Hematopoietic multipotent progenitor cell treated with erythropoietin and hydrocortisone succinate and interleukin-3 and kit ligand, for 15 days (in vitro differentiated cells): Measurements from ENCODE around the gene ARTN.

ENCODE experiments used
- DNase-seq: peaks from one replicate; pipeline ENCODE4 v3.0.0-alpha.2; 2015; ENCODE audit warnings: low spot score

The ARTN gene

DNA sequence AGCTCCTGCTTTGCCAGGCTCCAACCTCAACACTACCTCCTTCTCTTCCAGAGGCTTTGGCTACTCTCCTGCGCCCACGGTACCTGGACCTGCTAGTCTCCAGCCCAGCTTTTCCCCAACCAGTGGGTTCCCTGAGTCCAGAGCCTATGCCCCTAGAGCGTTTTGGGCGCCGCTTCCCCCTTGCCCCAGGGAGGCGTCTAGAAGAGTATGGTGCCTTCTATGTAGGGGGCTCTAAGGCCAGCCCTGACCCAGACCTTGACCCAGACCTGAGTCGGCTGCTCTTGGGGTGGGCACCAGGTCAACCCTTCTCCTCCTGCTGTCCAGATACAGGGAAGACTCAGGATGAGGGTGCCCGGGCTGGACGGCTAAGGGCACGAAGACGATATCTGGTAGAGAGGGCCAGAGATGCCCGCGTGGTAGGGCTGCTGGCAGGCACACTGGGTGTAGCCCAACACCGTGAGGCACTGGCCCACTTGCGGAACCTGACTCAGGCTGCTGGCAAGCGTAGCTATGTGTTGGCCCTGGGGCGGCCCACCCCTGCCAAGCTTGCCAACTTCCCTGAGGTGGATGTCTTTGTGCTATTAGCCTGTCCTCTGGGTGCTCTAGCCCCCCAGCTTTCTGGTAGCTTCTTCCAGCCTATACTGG, 37.9 kb downstream of the ARTN start:
- DNase-seq = no peak

DNA sequence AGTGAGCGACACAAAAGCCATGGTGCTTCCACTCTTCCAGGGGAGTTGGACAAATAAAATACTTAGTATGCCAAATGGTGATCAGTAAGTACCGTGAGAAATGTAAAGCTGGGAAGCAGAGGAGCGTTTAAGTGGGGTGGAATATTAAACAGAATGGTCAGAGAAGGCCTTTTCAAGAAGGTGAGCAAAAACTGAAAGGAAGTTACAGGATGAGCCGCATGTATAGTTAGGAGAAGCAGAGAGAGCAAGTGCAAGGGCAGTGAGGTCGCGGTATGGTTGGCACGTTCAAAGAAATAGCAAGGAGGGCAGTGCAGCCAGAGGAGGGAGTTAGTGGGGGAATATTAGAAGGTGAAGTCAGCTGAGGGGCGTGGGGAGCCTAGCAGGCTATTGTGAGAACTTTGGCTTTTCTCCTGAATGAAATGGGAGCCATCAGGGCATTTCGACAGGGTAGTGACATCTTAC, 40.4 kb downstream of the ARTN start:
- no peak for DNase-seq

DNA sequence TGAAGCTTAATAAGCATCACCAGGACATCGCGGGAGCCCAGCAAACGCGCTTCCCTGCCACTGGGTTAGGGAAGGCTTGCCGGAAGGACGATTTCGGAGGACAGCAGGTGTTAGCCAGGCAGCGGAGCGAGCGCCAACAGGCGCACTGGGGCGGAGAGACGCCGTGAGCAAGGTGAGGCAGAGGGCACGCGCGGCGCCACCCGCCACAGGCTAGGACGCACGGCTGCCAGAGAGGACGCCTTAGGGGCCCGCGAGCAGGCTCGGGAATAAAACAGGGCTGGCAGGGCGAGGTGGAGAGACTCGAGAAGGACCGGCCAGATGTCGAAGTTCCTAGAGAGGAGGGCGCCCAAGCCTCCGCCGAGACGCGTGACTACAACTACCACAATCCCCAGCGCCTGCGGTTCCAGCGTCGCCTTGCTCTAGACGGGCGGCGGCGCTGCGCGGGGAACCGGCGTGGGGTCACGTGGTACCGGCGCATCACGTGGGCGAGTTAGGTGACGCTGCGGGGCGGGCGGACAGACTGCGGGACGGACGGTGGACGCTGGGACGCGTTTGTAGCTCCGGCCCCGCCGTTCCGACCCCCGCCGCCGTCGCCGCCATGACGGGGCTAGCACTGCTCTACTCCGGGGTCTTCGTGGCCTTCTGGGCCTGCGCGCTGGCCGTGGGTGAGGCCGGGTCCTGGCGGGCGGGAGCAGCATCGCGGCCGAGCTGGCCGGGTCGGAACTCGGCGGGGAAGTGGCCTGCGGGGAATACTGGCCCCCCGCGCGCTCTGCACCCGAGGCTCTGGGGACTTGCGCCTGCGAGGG, 41.0 kb downstream of the ARTN start, which contains the start of gene ATP6V0B:
Gene ATP6V0B, plus strand, starts transcription at position 518 of the 806 bp plus-strand sequence. Its CDS starts 81 bp downstream, at position 599.
- peak; percentile 96 for DNase-seq

DNA sequence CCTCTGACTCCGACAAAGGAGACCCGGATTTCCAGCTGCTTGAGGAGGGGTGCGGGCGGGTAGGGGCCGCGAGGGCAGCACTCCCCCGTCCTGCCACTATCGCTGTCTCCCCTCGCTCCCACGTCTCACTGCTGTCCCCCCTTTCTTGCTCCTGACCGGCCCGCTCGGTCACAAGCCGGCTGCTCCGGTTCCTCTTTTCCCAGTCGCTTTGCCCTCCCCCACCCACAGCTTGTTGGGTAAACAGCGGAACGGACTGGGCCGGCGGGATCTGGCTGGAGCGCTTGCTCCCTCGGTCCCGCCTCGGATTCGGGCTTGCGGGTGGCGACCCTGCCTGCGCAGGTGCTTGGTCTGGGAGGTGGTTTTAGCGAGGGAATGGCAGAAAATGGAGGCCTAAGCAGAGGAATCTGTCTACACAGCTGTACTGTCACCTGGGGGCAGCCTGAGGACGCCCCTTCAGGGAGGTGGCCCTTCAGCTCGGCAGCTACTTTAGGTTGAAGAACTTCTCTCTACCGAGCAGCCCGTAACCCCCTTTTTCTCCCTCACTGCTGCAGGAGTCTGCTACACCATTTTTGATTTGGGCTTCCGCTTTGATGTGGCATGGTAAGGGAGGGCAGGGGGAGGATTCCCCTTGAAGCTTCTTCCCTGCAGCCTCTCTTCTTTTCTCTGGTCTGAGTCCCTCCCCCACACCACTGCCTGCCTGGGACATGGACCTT, 41.8 kb downstream of the ARTN start:
- DNase-seq = no peak

DNA sequence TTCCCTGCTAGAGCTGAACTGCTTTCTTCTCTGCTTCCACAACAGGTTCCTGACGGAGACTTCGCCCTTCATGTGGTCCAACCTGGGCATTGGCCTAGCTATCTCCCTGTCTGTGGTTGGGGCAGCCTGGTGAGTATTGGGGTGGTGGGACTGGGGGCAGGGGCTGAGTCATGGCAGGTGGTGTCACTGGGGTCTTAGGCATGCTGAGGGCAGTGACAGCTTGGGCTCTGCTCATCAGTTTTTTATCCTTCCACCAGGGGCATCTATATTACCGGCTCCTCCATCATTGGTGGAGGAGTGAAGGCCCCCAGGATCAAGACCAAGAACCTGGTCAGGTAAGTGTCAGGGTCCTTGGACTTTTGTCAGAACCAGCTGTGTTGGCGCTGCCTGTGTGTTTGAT, 42.4 kb downstream of the ARTN start:
- DNase-seq = no peak

DNA sequence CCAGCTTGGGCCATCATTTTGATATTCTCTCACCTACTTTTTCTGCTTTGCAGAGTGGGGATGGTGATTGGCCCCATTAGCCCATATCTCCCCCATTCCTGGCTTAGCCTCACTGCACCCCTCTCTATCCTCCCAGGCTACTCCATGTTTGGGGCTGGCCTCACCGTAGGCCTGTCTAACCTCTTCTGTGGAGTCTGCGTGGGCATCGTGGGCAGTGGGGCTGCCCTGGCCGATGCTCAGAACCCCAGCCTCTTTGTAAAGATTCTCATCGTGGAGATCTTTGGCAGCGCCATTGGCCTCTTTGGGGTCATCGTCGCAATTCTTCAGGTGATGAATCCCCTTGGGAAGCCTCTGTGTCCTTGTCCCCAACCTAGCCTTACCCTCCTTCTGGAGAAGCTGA, 43.3 kb downstream of the ARTN start:
- DNase-seq = no peak

DNA sequence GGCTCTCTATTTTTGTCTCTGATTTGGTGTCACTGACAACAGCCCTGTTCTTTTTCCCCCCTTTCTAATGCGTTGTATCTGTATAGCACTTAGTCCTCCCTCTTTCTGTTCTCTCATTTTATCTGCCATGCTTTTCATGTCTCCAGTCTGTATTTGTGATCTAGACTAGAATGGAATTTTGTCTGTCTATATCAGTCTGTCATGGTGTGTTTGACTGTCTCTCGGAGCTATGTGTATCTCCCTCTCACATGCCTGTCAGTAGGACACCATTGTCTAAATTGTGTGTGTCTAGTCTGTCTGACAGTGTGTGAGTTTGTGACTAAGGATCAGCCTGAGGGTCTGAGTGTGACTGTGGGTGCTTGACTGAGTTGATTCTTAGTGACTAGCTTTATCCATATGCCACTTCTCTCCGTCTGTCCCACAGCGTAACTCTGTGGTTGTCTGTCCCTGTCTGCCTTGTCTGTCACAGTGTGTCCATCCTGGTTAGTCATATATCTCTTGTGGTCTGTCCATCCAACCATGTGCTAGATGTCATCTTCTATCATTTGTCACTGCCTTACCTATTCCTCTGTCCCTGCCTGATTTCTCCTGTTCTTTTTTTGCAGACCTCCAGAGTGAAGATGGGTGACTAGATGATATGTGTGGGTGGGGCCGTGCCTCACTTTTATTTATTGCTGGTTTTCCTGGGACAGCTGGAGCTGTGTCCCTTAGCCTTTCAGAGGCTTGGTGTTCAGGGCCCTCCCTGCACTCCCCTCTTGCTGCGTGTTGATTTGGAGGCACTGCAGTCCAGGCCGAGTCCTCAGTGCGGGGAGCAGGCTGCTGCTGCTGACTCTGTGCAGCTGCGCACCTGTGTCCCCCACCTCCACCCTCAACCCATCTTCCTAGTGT, 44.0 kb downstream of the ARTN start:
- DNase-seq = no peak

DNA sequence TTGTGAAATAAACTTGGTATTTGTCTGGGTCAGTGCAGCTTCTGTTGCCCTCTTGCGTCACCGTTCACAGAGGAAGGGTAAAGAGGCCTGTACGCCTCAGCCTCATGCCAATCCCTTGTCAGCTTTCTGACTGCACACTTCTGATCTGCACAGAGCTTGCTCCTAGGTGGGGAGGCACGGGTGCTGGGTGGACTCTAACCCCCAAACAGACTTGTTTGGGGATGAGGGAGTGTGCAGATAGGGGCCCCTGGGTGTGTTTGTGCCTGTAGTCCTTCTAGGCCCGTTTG, 44.6 kb downstream of the ARTN start:
- DNase-seq = no peak

DNA sequence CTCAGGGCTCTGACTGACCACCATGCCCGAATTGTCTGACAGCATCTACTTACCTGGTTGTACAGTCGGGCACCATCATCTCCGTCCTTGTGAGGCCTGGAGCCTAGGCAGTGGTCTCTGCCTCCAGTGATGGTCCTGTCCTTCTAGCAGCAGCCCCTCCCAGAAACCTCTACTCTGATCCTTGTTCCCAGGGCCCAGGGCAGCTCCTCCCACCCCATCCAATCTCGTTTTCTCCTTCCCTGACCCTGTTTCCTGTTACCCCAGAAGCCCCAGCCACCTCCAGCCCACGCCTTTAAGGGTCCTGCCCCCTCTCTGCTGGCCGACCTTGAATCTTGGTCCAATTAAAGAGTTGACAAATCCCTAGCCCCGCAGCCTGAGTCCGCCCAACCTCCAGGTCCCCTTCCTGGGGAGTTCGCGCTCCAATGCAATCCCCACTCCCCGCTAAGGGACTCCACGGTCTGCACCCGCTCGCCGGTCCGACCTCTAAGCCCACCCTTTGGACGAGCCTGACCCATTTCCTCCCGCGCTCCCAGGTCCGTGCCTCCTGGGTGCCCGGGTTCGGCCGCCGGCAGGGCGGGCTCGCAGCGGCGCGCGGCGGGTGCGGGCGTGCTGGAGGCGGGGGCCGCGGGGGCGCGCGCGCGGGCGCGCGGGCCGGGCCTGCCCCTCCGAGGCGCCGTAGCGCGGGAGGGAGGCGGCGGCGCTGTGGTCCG, 45.1 kb downstream of the ARTN start, which contains the start of gene B4GALT2:
Gene B4GALT2, plus strand, starts transcription at position 660 of the 710 bp plus-strand sequence. CDS start 1,951 bp downstream, outside the sequence.
- peak; percentile 36 for DNase-seq

DNA sequence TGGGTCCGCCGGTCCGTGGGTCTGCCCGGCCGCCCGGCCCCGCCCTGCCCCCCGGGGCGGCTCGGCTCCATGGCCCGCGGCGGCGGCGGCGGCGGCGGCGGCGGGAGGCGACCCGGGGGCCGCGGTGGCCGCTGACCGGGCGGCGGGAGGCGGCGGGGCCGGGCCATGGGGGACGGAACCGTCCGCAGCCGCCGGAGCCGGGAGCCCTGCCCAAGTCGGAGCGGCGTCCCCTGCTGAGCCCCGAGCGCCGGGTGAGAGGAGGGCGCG, 45.6 kb downstream of the ARTN start:
- DNase-seq = no peak

DNA sequence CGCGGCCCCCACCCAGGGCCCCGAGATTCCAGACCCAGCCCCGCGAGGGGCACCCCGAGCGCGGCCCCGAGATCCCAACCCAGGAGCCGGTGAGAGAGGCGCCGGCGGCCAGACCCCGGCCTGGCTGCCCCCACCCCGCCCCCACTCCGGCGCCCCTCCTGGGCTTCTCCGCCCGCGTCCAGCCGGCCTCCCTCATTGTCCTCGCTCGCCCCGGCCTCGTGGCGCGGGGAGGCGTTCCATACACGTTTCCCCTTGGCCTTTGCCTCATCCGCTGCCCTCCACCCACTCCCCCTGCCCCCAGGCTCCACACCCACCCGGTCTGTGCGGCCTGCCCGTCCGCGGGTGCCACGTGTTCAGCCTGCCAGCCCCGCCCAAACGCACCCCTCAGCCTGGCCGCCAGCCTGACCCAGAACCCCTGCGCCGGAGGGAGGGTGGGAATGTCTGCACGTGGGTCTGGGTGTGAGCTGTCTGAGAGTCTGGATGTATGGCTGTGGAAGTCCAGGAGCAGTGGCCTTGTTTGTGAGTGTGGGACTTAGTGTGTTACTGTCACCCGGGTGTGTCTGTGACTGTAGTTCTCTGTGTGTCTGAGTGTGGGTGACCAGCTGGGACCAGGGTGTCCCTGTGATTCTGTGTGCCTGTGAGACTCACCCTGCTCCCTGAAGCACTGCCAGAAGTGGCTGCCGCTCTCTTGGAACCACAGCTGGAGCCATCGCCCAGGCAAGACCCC, 46.1 kb downstream of the ARTN start:
- DNase-seq = no peak

DNA sequence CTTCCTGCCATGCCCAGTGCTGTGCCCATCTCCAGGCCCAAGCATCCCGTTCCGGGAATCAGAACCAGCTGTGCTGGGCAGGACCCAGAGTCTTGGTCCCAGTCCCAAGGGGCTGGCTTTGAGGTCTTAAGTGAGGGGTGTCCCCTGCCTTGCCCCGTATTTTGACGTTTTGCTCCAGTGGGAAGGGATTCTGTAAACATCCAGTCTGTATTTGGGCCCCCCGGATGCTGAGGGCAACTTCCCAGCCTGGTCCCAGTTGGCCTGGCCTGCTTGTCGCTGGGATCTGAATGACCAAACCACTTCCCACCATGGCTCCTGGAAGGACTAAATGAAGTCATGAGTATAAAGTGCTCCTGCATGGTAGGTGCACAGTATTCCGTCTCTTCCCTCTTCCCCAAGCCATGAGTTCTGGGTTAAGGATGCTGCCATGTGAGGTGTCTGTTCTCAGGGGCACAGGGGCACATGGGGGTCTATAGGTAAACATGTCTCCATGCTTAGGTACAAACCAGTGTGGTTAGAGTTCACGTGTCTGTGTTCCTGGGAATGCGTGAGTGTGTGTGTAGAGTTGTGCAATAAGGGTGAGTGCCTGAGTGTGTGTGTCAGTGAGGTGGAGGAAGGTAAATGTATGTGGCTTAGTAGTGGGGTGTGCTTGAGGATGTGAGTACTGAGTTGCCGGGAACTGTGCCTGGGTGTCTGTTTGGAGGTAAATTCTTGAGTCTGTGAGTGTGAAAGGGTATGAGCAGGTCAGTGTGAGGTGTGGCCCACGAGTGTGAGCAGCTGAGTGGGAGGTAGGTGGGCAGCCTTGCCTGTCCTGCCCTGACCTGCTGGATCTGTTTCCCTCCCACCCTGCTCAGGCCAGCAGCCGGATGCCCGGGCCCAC, 46.9 kb downstream of the ARTN start:
- no peak for DNase-seq

DNA sequence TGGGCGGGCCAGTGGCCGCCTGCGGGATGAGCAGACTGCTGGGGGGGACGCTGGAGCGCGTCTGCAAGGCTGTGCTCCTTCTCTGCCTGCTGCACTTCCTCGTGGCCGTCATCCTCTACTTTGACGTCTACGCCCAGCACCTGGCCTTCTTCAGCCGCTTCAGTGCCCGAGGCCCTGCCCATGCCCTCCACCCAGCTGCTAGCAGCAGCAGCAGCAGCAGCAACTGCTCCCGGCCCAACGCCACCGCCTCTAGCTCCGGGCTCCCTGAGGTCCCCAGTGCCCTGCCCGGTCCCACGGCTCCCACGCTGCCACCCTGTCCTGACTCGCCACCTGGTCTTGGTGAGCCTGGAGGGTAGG, 47.5 kb downstream of the ARTN start:
- no peak for DNase-seq

DNA sequence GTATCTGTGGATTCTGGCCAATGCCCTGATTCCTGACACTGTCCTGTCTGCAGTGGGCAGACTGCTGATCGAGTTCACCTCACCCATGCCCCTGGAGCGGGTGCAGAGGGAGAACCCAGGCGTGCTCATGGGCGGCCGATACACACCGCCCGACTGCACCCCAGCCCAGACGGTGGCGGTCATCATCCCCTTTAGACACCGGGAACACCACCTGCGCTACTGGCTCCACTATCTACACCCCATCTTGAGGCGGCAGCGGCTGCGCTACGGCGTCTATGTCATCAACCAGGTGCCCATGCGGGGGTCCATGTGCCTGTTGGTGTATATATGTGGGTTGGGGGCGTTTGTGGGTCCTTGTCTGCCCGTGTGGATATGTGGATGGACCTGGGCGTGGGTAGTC, 48.0 kb downstream of the ARTN start:
- no peak for DNase-seq

DNA sequence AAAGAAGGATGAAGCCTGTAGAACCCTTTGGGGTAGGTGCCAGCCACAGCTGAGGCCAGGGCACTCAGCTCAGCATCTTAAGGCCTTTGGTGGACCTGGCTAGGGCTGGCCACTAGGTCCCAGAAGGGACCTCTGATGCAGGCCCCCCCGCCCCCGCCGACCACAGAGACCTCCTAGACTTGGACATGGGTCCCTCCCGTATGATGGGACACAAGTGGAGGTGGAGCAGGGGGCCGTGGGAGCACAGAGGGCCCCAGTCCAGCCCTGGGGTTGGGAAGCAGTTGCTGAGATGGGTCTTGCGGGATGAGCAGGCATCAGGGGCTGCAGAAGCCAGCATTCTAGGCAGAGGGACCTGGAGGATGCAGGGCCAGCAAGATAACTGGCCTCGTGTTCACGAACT, 48.6 kb downstream of the ARTN start:
- no peak for DNase-seq

DNA sequence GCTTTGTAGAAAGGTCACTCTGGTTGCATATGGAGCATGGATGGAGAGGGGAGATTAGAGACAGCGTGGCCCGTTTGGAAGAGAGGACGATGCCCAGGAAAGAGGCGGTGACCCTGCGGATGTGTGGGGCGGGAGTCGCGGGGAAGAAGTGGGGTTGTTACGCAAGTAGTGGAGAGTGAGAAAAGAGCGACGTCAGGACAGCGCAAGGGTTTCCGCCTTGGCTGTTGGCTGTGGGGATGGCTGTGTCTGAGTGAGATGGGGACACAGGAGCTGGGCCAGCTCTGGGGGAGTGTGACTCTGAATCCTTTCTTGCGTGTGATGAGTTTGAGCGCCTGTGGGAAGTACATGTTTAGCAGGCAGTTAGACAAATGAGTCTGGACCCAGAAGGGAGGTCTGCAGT, 49.2 kb downstream of the ARTN start:
- DNase-seq = no peak

DNA sequence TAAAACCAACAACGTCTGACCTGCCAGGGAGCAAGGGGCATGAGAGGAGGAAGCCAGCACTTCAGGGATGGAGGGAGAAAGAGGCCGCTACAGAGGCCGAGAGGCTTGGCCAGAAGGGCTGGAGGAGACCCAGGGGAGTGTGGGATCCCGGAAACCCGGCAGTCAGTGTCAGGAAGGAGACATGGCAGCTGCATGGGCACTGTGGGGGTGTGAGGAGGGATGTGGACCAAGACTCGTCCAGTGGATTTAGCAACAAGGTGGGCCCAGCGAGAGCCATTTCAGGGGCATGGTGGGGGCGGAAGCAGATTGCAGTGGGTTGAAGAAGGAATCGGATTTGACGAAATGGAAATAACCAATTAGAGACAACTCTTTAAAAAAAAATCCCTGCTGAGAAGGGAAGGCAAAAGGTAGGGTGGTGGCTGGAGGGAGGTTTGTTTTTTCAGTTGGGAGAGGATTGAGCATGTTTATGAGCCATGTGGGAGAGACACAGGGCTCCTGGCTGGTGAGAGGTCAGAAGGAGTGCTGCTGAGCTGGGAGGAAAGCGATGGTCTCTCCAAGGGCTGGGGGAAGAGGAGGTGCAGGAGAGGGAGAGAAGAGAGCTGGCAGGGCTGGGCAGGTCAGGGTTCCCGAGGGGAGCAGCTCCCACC, 49.8 kb downstream of the ARTN start:
- DNase-seq = no peak

DNA sequence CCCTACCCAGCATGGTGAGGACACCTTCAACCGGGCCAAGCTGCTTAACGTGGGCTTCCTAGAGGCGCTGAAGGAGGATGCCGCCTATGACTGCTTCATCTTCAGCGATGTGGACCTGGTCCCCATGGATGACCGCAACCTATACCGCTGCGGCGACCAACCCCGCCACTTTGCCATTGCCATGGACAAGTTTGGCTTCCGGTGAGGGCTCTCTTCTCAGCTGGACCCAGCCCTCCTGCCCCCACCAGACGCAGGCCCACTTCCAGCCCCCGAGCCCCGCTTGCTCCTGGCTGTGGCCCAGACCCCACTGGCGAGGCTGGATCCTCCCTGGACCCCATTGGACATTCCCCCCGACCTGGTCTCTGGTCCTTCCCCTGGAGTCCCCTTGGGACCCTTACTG, 51.3 kb downstream of the ARTN start:
- no peak for DNase-seq

DNA sequence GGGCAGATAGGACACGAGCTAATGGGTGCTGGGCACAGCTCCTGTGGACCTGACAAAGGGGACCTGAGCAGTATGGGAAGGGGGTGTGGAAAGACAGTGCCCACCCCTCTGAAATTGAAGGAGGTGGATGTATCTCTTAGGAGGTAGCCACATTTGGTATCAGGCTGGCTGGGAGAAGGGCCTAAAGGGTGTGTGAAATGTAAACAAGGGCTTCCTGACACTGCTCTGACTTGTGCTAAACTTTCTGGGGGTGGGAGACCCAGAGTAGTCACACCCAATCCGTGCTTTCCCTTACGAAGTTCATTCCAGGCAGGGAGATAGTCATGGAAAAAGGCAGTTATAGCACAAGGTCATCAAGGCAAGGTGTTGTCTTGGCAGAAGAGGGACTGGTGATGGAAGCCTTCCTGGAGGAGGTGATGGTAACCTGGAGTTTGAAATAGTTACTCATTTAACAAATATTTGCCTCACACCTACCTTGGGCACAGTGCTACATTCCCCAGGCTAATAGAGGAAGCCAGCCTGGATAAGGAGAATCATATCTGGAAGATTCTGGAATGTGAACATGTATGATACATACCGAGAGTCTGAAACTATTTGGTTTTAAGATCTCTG, 52.5 kb downstream of the ARTN start:
- DNase-seq = no peak
